ENCODE data around the gene CCM2. TPM values are rescaled to one million over a fixed set of nuclear protein-coding genes. Genes with fewer than 3 reads are reported as not detected.

Gene CCM2
- total RNA-seq, 2 experiments from 2014 or later, result 72.3 to 77.5 TPM

- intact Hi-C loops (cut with micrococcal nuclease), result no loop called here
- TF ChIP-seq, protein P1, sequence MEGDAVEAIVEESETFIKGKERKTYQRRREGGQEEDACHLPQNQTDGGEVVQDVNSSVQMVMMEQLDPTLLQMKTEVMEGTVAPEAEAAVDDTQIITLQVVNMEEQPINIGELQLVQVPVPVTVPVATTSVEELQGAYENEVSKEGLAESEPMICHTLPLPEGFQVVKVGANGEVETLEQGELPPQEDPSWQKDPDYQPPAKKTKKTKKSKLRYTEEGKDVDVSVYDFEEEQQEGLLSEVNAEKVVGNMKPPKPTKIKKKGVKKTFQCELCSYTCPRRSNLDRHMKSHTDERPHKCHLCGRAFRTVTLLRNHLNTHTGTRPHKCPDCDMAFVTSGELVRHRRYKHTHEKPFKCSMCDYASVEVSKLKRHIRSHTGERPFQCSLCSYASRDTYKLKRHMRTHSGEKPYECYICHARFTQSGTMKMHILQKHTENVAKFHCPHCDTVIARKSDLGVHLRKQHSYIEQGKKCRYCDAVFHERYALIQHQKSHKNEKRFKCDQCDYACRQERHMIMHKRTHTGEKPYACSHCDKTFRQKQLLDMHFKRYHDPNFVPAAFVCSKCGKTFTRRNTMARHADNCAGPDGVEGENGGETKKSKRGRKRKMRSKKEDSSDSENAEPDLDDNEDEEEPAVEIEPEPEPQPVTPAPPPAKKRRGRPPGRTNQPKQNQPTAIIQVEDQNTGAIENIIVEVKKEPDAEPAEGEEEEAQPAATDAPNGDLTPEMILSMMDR (IDR thresholded peaks at IDR 0.05), result no peak
- no peaks in the 10 kb centered on the region for H3K9me3 Mint-ChIP-seq
- H3K4me3 Mint-ChIP-seq, result no peak overlapping the region
- no peaks in the 10 kb centered on the region for H3K27me3 Mint-ChIP-seq
- ChIA-PET POLR2A (interaction anchor here (0.7 to 10.5 kb wide), 4 partner anchors 19 to 96 kb away, joined by 3 to 328 read pairs (median 26); partner anchors contain the start of gene MYO1G), CTCF (interaction anchor here (0.9 to 1.6 kb wide), 4 partner anchors 11 to 147 kb away, joined by 3 to 6 read pairs (median 4); no protein-coding TSS in a partner anchor)
- ATAC-seq (no peak), DNase-seq (no peak)
- H3K27ac Mint-ChIP-seq, result peak overlapping the region; percentile 43
- H3K36me3 Mint-ChIP-seq (ENCODE audit: low read depth), result peaks cover 46% of the 10 kb centered on the region
- peaks cover 62% of the 10 kb centered on the region for H3K4me1 Mint-ChIP-seq (ENCODE audit: low read depth)
Measured at GRCh38 chr7:45003789-45004188, 3.8 kb downstream of the CCM2 start.

- ChIA-PET CTCF (no interaction called here), POLR2A (interaction anchor here (1.1 kb wide), 1 partner anchor 28 kb away, joined by 5 read pairs; the partner anchor contains the start of gene MYO1G)
- Mint-ChIP-seq H3K27ac (peak overlapping the region; percentile 39), H3K27me3 (no peaks in the 10 kb centered on the region), H3K36me3 (ENCODE audit: low read depth) (peaks cover 48% of the 10 kb centered on the region), H3K4me3 (no peak overlapping the region), H3K9me3 (no peaks in the 10 kb centered on the region), H3K4me1 (ENCODE audit: low read depth) (peaks cover 60% of the 10 kb centered on the region)
- no peak for ATAC-seq
- TF ChIP-seq, protein P1 (IDR thresholded peaks at IDR 0.05), result no peak
- no peak for DNase-seq
- intact Hi-C loops (cut with micrococcal nuclease), result no loop called here
Measured at GRCh38 chr7:45007106-45007505, 7.1 kb downstream of the CCM2 start.

- Mint-ChIP-seq H3K36me3 (ENCODE audit: low read depth) (peaks cover 51% of the 10 kb centered on the region), H3K9me3 (no peaks in the 10 kb centered on the region), H3K27me3 (no peaks in the 10 kb centered on the region), H3K4me1 (ENCODE audit: low read depth) (peaks cover 60% of the 10 kb centered on the region), H3K27ac (peak overlapping the region; percentile 40), H3K4me3 (no peak overlapping the region)
- ChIA-PET CTCF (interaction anchor here (1.4 kb wide), 1 partner anchor 129 kb away, joined by 3 read pairs; no protein-coding TSS in a partner anchor), POLR2A (interaction anchor here (0.9 to 1.1 kb wide), 2 partner anchors 21 to 29 kb away, joined by 3 to 5 read pairs; partner anchors contain the start of gene MYO1G)
- peak; percentile 66 for ATAC-seq
- TF ChIP-seq, protein P1 (IDR thresholded peaks at IDR 0.05), result no peak
- DNase-seq, result peak; percentile 27
- intact Hi-C loops (cut with micrococcal nuclease), result no loop called here
Measured at GRCh38 chr7:45007571-45008328, 7.7 kb downstream of the CCM2 start.

- H3K27me3 Mint-ChIP-seq, result no peaks in the 10 kb centered on the region
- ChIA-PET CTCF (interaction anchor here (1.8 kb wide), 1 partner anchor 12 kb away, joined by 5 read pairs; no protein-coding TSS in a partner anchor), POLR2A (interaction anchor here (1.0 to 4.0 kb wide), 3 partner anchors 12 to 34 kb away, joined by 3 to 12 read pairs (median 4); partner anchors contain the start of gene CCM2)
- ATAC-seq, result peak; percentile 20
- no peak overlapping the region for H3K27ac Mint-ChIP-seq
- intact Hi-C loops (cut with micrococcal nuclease), result no loop called here
- H3K4me1 Mint-ChIP-seq (ENCODE audit: low read depth), result peaks cover 40% of the 10 kb centered on the region
- TF ChIP-seq, protein P1 (IDR thresholded peaks at IDR 0.05), result no peak
- no peak overlapping the region for H3K4me3 Mint-ChIP-seq
- peaks cover 56% of the 10 kb centered on the region for H3K36me3 Mint-ChIP-seq (ENCODE audit: low read depth)
- no peaks in the 10 kb centered on the region for H3K9me3 Mint-ChIP-seq
- no peak for DNase-seq
Measured at GRCh38 chr7:45013465-45013967, 13.5 kb downstream of the CCM2 start.

Measured in activated CD8-positive, alpha-beta T cell treated with anti-CD3 and anti-CD28 coated beads for 36 hours (primary cell).